ENCODE data around the gene SHE. TPM values are rescaled to one million over a fixed set of nuclear protein-coding genes. Genes with fewer than 3 reads are reported as not detected.
A peak's percentile ranks its signal among the peaks of the same experiment; 100 is the strongest.

The SHE gene
- total RNA-seq, 6 experiments from 2014 or later: 4.0 to 5.6 (median 4.7) TPM

- H3K4me1 ChIP-seq: peaks cover 0 to 35% (median 11%) of the 10 kb centered on the region in 4 donors
- H3K27ac ChIP-seq: no peak overlapping the region
- intact Hi-C loops (cut with DNase I): no loop called here
- H3K27me3 ChIP-seq: no peaks in the 10 kb centered on the region
- H3K4me3 ChIP-seq: no peak overlapping the region
- H3K36me3 ChIP-seq: peaks cover 0 to 85% (median 46%) of the 10 kb centered on the region in 4 donors
- no peaks in the 10 kb centered on the region for H3K9me3 ChIP-seq
- ATAC-seq (peak in 2 of 4 donors; percentile 1 to 21), DNase-seq (no peak)
- TF ChIP-seq CTCF (IDR thresholded peaks at IDR 0.05) (no peak), POLR2A (IDR thresholded peaks at IDR 0.05) (no peak)
- 77% methylated on average over 3 of the region's 15 CpGs for WGBS (ENCODE audit: insufficient coverage, low coverage, low lambda C conversion rate, missing lambda C conversion rate)
Measured at GRCh38 chr1:154435599-154436200, 66.5 kb downstream of the SHE start.

GRCh38 chr1:154434346-154435085 is 67.7 kb downstream of the SHE start:
- peak overlapping the region in 1 of 3 donors; percentile 4 for H3K27ac ChIP-seq
- ATAC-seq: peak in 1 of 4 donors; percentile 18
- WGBS (ENCODE audit: insufficient coverage, low coverage, low lambda C conversion rate, missing lambda C conversion rate): 71% methylated on average over 4 of the region's 18 CpGs
- no peak for DNase-seq
- no peaks in the 10 kb centered on the region for H3K27me3 ChIP-seq
- peaks cover 0 to 88% (median 48%) of the 10 kb centered on the region in 4 donors for H3K36me3 ChIP-seq
- intact Hi-C loops (cut with DNase I): no loop called here
- H3K4me3 ChIP-seq: no peak overlapping the region
- no peak for TF ChIP-seq POLR2A (IDR thresholded peaks at IDR 0.05)
- TF ChIP-seq CTCF (IDR thresholded peaks at IDR 0.05): no peak
- peaks cover 0 to 31% (median 11%) of the 10 kb centered on the region in 4 donors for H3K4me1 ChIP-seq
- no peaks in the 10 kb centered on the region for H3K9me3 ChIP-seq

GRCh38 chr1:154433161-154433764 is 68.9 kb downstream of the SHE start:
- Histone ChIP-seq H3K4me1 (peaks cover 0 to 23% (median 7%) of the 10 kb centered on the region in 4 donors), H3K27me3 (no peaks in the 10 kb centered on the region), H3K27ac (peak overlapping the region in 2 of 3 donors; percentile 6 to 12), H3K9me3 (no peaks in the 10 kb centered on the region), H3K4me3 (no peak overlapping the region), H3K36me3 (peaks cover 0 to 98% (median 53%) of the 10 kb centered on the region in 4 donors)
- no peak for DNase-seq
- peak; percentile 1 to 11 (median 8) for ATAC-seq
- intact Hi-C loops (cut with DNase I): no loop called here
- TF ChIP-seq CTCF (IDR thresholded peaks at IDR 0.05): no peak
- no peak for TF ChIP-seq POLR2A (IDR thresholded peaks at IDR 0.05)
- 66% methylated on average over 3 of the region's 9 CpGs for WGBS (ENCODE audit: insufficient coverage, low coverage, low lambda C conversion rate, missing lambda C conversion rate)

- H3K4me3 ChIP-seq: no peak overlapping the region
- no peaks in the 10 kb centered on the region for H3K27me3 ChIP-seq
- ATAC-seq (peak in 1 of 4 donors; percentile 44), DNase-seq (no peak)
- 44% methylated on average over 8 of the region's 10 CpGs for WGBS (ENCODE audit: insufficient coverage, low coverage, low lambda C conversion rate, missing lambda C conversion rate)
- peaks cover 0 to 84% (median 47%) of the 10 kb centered on the region in 4 donors for H3K36me3 ChIP-seq
- peaks cover 0 to 32% (median 8%) of the 10 kb centered on the region in 4 donors for H3K4me1 ChIP-seq
- intact Hi-C loops (cut with DNase I): no loop called here
- H3K9me3 ChIP-seq: no peaks in the 10 kb centered on the region
- no peak overlapping the region for H3K27ac ChIP-seq
- TF ChIP-seq CTCF (IDR thresholded peaks at IDR 0.05): no peak
- TF ChIP-seq POLR2A (IDR thresholded peaks at IDR 0.05): no peak
Measured at GRCh38 chr1:154431586-154432373, 70.4 kb downstream of the SHE start.

All from right lobe of liver (tissue), 6 donors.